A549 (cell line): ENCODE measurements around the gene TBC1D14.

ENCODE experiments used
- NFE2L2 ChIP-seq: fragments of 150-350 bp; conservative IDR thresholded peaks from 2 replicates; pipeline ENCODE4 v1.6.1; 2014; ENCODE audit warnings: low read length
- POLR2A ChIP-seq: IDR thresholded peaks from 2 replicates; pipeline ENCODE4 v1.6.1; 2012; ENCODE audit warnings: mild to moderate bottlenecking, low read length
- TF ChIP-seq, protein P1 (sequence below): fragments of >200 bp; sonication (Bioruptor Twin); formaldehyde crosslinking; IDR thresholded peaks from 3 replicates; pipeline ENCODE4 v1.5.1; 2016

DNA sequence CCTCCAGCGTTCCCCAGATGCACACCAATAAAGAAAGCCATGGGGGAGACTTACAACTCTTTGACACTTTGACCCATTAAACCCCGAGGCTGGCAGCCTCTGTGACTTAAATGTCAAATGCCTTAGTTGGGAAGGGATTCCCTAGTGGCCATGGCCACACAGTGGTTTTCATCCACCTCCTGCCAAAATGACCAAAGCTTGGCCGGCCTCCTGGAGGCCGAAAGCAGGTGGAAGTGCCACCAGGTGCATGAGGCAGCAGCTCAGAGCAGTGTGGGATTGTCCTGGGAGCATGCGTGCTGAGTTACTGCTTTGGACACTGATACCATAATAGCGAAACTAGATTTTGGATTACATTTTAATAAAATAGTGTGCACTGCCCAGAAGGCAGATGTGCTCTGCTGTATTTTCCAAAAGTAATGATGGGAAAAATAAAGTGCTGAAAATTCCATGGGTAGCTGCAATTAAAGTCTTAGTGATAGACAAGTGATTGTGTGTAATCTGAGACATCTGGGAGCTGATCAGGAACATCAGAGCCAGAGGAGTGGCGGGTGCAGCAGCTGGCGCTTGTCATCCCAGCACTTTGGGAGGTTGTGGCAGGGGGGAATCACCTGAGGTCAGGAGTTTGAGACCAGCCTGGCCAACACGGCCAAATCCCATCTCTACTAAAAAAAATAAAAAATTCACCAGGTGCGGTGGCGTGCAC lies 93.7 kb downstream of the TBC1D14 start:
- TF ChIP-seq POLR2A: no peak
- TF ChIP-seq, protein P1, sequence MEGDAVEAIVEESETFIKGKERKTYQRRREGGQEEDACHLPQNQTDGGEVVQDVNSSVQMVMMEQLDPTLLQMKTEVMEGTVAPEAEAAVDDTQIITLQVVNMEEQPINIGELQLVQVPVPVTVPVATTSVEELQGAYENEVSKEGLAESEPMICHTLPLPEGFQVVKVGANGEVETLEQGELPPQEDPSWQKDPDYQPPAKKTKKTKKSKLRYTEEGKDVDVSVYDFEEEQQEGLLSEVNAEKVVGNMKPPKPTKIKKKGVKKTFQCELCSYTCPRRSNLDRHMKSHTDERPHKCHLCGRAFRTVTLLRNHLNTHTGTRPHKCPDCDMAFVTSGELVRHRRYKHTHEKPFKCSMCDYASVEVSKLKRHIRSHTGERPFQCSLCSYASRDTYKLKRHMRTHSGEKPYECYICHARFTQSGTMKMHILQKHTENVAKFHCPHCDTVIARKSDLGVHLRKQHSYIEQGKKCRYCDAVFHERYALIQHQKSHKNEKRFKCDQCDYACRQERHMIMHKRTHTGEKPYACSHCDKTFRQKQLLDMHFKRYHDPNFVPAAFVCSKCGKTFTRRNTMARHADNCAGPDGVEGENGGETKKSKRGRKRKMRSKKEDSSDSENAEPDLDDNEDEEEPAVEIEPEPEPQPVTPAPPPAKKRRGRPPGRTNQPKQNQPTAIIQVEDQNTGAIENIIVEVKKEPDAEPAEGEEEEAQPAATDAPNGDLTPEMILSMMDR: no peak
- TF ChIP-seq NFE2L2: no peak
